HFFc6 (cell line): ENCODE results near the gene OR10A6. TPM values are rescaled to one million over a fixed set of nuclear protein-coding genes. Genes with fewer than 3 reads are reported as not detected.

ENCODE experiments used
- DNase-seq: peaks from one replicate; pipeline ENCODE4 v3.0.0-alpha.2; 2018
- H3K27ac Mint-ChIP-seq: 2 replicates; pipeline ENCODE4 v1.8.0; 2020; ENCODE audit warnings: mild to moderate bottlenecking, mixed read lengths
- H3K27me3 Mint-ChIP-seq: 2 replicates; pipeline ENCODE4 v1.8.0; 2021; ENCODE audit warnings: mild to moderate bottlenecking, moderate library complexity, mixed read lengths; ENCODE audit not compliant: insufficient read depth
- H3K36me3 Mint-ChIP-seq: 2 replicates; pipeline ENCODE4 v1.8.0; 2021; ENCODE audit warnings: low read depth, mixed read lengths
- H3K4me1 Mint-ChIP-seq: 2 replicates; pipeline ENCODE4 v1.8.0; 2020; ENCODE audit warnings: low read depth, mixed read lengths
- H3K4me3 Mint-ChIP-seq: 2 replicates; pipeline ENCODE4 v1.8.0; 2020; ENCODE audit warnings: mild to moderate bottlenecking, moderate library complexity, mixed read lengths
- H3K9me3 Mint-ChIP-seq: 2 replicates; pipeline ENCODE4 v1.8.0; 2020; ENCODE audit warnings: mild to moderate bottlenecking, mixed read lengths
- total RNA-seq, 6 experiments: library from RNA; stranded (reverse); fragmentation: NEBNext Ultra II Directional; extraction: Animal tissue kit (Norgen Biotek cat#: 25700); gene quantifications; 2 replicates in 1 of 6; 3 replicates in 5 of 6; pipeline ENCODE4 v1.2.3, GENCODE V29; 2021
- TF ChIP-seq, protein P1 (sequence below): fragments of 200-600 bp; sonication (generic); IDR thresholded peaks from 2 replicates; pipeline ENCODE4 v1.5.0; 2021; ENCODE audit warnings: antibody characterized with exemption, mild to moderate bottlenecking

The OR10A6 gene
- total RNA-seq, 6 experiments from 2014 or later = 0.05 to 0.28 (median 0.14) TPM; not detected in 1

DNA sequence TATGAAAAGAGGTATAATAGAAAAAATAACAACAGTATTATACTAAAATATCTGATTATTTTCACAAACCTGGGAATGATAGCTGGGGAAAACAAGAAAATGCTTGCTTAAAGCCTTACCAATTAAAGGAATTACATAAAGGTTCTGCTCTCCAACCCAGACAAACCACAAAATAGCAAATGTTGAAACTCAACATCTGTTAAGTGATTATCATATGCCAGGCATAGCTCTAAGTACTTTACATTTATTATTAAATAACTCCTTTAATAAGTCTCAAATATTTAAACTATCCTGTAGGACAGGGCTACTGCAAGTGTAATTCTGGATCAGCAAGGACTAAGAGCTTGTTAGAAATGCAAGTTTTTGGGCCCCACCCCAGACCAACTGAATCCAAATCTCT is 20.1 kb downstream of the OR10A6 start:
- TF ChIP-seq, protein P1, sequence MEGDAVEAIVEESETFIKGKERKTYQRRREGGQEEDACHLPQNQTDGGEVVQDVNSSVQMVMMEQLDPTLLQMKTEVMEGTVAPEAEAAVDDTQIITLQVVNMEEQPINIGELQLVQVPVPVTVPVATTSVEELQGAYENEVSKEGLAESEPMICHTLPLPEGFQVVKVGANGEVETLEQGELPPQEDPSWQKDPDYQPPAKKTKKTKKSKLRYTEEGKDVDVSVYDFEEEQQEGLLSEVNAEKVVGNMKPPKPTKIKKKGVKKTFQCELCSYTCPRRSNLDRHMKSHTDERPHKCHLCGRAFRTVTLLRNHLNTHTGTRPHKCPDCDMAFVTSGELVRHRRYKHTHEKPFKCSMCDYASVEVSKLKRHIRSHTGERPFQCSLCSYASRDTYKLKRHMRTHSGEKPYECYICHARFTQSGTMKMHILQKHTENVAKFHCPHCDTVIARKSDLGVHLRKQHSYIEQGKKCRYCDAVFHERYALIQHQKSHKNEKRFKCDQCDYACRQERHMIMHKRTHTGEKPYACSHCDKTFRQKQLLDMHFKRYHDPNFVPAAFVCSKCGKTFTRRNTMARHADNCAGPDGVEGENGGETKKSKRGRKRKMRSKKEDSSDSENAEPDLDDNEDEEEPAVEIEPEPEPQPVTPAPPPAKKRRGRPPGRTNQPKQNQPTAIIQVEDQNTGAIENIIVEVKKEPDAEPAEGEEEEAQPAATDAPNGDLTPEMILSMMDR = no peak
- no peaks in the 10 kb centered on the region for H3K9me3 Mint-ChIP-seq
- no peak overlapping the region for H3K27ac Mint-ChIP-seq
- H3K4me3 Mint-ChIP-seq = no peak overlapping the region
- H3K4me1 Mint-ChIP-seq = peaks cover 41% of the 10 kb centered on the region
- H3K27me3 Mint-ChIP-seq = peaks cover 3% of the 10 kb centered on the region; the same call in 1 of the 2 replicates
- no peak for DNase-seq
- no peaks in the 10 kb centered on the region for H3K36me3 Mint-ChIP-seq

DNA sequence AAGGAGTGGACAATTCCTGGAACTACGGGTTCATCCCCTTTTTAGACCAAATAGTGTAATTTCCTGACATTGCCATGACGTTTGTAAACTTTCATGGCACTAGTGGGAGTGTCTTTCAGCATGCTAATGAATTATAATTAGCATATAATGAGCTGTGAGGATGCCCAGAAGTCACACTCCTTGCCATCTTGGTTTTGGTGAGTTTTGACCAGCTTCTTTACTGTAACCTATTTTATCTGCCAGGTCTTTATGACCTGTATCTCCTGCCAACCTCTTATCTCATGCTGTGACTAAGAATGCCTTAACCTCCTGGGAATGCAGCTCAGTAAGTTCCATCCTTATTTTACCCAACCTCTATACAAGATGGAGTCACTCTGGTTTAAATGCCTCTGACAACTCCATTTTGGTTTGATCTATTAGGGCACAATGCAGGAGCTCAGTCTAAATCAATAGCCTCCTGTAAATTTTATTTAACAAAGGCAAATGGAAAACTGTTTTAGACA is 20.7 kb downstream of the OR10A6 start:
- Mint-ChIP-seq H3K4me1 (peaks cover 47% of the 10 kb centered on the region), H3K36me3 (no peaks in the 10 kb centered on the region), H3K9me3 (no peaks in the 10 kb centered on the region), H3K27me3 (peaks cover 2% of the 10 kb centered on the region; the same call in 1 of the 2 replicates), H3K27ac (no peak overlapping the region), H3K4me3 (no peak overlapping the region)
- DNase-seq = no peak
- TF ChIP-seq, protein P1 = no peak

DNA sequence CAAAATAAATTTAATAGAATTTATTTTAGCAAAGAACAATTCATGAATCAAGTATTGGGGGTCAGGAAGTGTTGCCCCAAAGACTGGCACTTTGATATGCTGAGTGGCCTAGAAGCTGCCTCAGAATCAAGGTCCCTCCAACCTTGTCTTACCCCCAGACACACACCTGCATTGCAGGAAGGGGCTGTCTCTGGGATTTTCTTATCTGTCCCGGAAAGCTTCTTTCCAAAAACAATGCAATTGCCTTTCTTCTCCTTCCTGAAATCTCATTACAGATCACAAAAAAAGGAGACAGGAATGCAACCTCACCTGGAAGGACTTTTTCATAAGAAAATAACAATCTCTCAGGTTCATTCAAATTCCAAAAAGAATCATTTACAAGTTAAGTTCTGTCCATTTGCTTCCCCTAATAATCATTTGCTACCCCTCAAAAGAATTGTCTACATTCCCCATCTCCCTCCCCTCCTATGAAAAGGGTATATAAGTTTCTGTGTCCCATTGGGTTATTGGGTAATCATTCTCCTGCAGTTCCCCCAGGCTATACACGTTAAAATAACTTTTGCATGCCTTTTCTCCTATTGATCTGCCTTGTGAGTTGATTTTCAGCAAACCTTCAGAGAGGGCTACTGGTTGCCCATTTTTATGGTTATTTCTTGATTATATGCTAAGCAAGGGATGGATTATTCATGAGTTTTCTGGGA is 21.3 kb downstream of the OR10A6 start:
- peaks cover 53% of the 10 kb centered on the region for H3K4me1 Mint-ChIP-seq
- no peaks in the 10 kb centered on the region for H3K36me3 Mint-ChIP-seq
- TF ChIP-seq, protein P1 = no peak
- DNase-seq = peak; percentile 21
- no peak overlapping the region for H3K4me3 Mint-ChIP-seq
- H3K27me3 Mint-ChIP-seq = peaks cover 2% of the 10 kb centered on the region; the same call in 1 of the 2 replicates
- H3K9me3 Mint-ChIP-seq = no peaks in the 10 kb centered on the region
- H3K27ac Mint-ChIP-seq = no peak overlapping the region

DNA sequence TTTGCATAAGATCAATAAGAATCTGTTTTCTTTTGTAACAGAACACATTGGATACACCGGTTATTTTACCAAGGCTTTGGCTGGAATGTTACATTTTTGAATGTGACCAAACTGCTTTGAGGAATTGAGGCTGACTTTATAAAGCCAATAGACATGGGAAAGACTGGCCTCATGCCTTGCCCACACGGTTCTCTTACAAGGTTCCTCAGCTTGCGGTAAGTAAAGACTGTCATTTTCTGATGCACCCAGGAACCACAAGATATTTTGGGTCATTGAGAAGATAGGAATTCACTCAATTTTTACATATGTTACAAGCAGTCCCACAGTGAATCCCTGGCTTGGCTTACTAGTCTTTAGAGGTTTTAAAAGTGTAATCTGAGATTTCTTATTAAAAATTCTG is 23.9 kb downstream of the OR10A6 start:
- Mint-ChIP-seq H3K27ac (peak overlapping the region; percentile 71; the same call in 1 of the 2 replicates), H3K4me1 (peaks cover 80% of the 10 kb centered on the region), H3K9me3 (no peaks in the 10 kb centered on the region), H3K4me3 (peak overlapping the region; percentile 36; the same call in 1 of the 2 replicates), H3K36me3 (no peaks in the 10 kb centered on the region), H3K27me3 (peaks cover 2% of the 10 kb centered on the region; the same call in 1 of the 2 replicates)
- TF ChIP-seq, protein P1 = no peak
- DNase-seq = no peak

DNA sequence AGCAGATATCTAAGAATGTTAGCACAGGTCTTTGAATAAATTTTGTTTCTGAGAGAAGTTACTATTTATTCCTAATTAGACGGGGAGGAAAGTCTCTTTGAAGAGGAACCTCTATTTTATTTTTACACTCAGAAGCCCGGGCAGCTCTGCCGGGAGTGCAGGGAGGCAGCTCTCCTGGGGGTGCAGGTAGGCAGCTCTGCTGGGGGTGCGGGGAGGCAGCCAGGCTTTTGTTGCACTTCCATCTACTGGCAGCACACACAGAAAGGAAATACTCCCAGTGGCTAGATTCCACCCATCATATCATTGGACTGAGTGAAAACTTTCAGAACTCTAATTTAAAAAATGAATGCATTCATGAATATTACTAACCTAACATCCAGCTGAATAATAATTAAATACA is 24.6 kb downstream of the OR10A6 start:
- H3K4me1 Mint-ChIP-seq = peaks cover 86% of the 10 kb centered on the region
- TF ChIP-seq, protein P1 = no peak
- H3K27me3 Mint-ChIP-seq = no peaks in the 10 kb centered on the region
- no peaks in the 10 kb centered on the region for H3K36me3 Mint-ChIP-seq
- H3K4me3 Mint-ChIP-seq = peak overlapping the region; percentile 36; the same call in 1 of the 2 replicates
- no peaks in the 10 kb centered on the region for H3K9me3 Mint-ChIP-seq
- no peak for DNase-seq
- peak overlapping the region; percentile 71 for H3K27ac Mint-ChIP-seq
